IMR-90 (cell line): ENCODE measurements around the gene ACTR1A. TPM values are rescaled to one million over a fixed set of nuclear protein-coding genes. Genes with fewer than 3 reads are reported as not detected.

Experiments used
- ATAC-seq: fragments of 200-7000 bp; cut with Tn5 transposase; 2 replicates; pipeline ENCODE4 v1.9.1; 2020; ENCODE audit warnings: low read depth, mild to moderate bottlenecking, moderate library complexity
- BruUV-seq: library from RNA; stranded (reverse); fragments of 400-500 nt; replicated peaks from 2 replicates; lab custom pipeline; 2021; lab: Mats Ljungman, UMichigan
- CTCF ChIA-PET: fragments of 300-600 bp; formaldehyde crosslinking; extraction: SDS; loops from one replicate; lab custom pipeline; 2021; ENCODE audit warnings: antibody characterized with exemption; lab: Yijun Ruan, JAX
- POLR2A ChIA-PET: fragments of 300-600 bp; sonication (Branson Sonifier 250); formaldehyde crosslinking; loops from one replicate; lab custom pipeline; 2022; ENCODE audit warnings: antibody characterized with exemption; ENCODE audit not compliant: unreplicated experiment; lab: Charles Lee
- DNase-seq: peaks from one replicate; pipeline ENCODE4 v3.0.0; 2013
- H2AFZ ChIP-seq: replicated peaks from 2 replicates; pipeline ENCODE3; 2013; ENCODE audit warnings: low read length, mild to moderate bottlenecking; ENCODE audit not compliant: poor library complexity
- H2AK5ac ChIP-seq: 2 replicates; pipeline ENCODE4 v1.6.1; 2013; ENCODE audit warnings: low read depth, low read length, inconsistent platforms
- H2AK9ac ChIP-seq: replicated peaks from 2 replicates; pipeline ENCODE3; 2013; ENCODE audit warnings: mild to moderate bottlenecking, low read depth, low read length, moderate library complexity; ENCODE audit not compliant: poor library complexity
- H2BK120ac ChIP-seq: 2 replicates; pipeline ENCODE4 v1.6.1; 2013; ENCODE audit warnings: low read depth, low read length, inconsistent platforms
- H2BK15ac ChIP-seq: 3 replicates; pipeline ENCODE4 v1.6.1; 2013; ENCODE audit warnings: low read depth, low read length, inconsistent platforms
- H2BK20ac ChIP-seq: 2 replicates; pipeline ENCODE4 v1.6.1; 2013; ENCODE audit warnings: low read depth, mild to moderate bottlenecking, inconsistent platforms, low read length, moderate library complexity
- H2BK5ac ChIP-seq: 2 replicates; pipeline ENCODE4 v1.6.1; 2013; ENCODE audit warnings: mild to moderate bottlenecking, low read depth, low read length, inconsistent platforms; ENCODE audit not compliant: poor library complexity, severe bottlenecking
- H3K14ac ChIP-seq: replicated peaks from 2 replicates; pipeline ENCODE4 v1.6.1; 2013; ENCODE audit warnings: low read depth, low read length, inconsistent platforms
- H3K18ac ChIP-seq: 2 replicates; pipeline ENCODE4 v1.6.1; 2013; ENCODE audit warnings: low read depth, low read length, control low read depth
- H3K23ac ChIP-seq: 2 replicates; pipeline ENCODE4 v1.6.1; 2013; ENCODE audit warnings: low read depth, low read length, inconsistent platforms
- H3K27ac ChIP-seq: 2 replicates; pipeline ENCODE4 v1.5.1; 2013; ENCODE audit warnings: mild to moderate bottlenecking, control low read depth, low read length; ENCODE audit not compliant: insufficient read depth
- H3K27me3 ChIP-seq: 2 replicates; pipeline ENCODE4 v1.6.1; 2013; ENCODE audit warnings: low read length; ENCODE audit not compliant: control insufficient read depth, insufficient read depth
- H3K36me3 ChIP-seq: 2 replicates; pipeline ENCODE4 v1.6.1; 2013; ENCODE audit warnings: low read length, mixed read lengths; ENCODE audit not compliant: control insufficient read depth, insufficient read depth
- H3K4ac ChIP-seq: 2 replicates; pipeline ENCODE4 v1.6.1; 2013; ENCODE audit warnings: low read depth, low read length, inconsistent platforms
- H3K4me1 ChIP-seq: 2 replicates; pipeline ENCODE4 v1.6.1; 2013; ENCODE audit warnings: low read length, mixed read lengths; ENCODE audit not compliant: control insufficient read depth, insufficient read depth
- H3K4me2 ChIP-seq: 2 replicates; pipeline ENCODE4 v1.6.1; 2013; ENCODE audit warnings: low read depth, mild to moderate bottlenecking, control low read depth, low read length, moderate library complexity
- H3K4me3 ChIP-seq: 2 replicates; pipeline ENCODE4 v1.5.1; 2013; ENCODE audit warnings: low read depth, mild to moderate bottlenecking, control low read depth, low read length, moderate library complexity; ENCODE audit not compliant: insufficient read depth
- H3K56ac ChIP-seq: 2 replicates; pipeline ENCODE4 v1.6.1; 2013; ENCODE audit warnings: low read length, inconsistent platforms; ENCODE audit not compliant: insufficient read depth; ENCODE audit errors: extremely low read depth
- H3K79me1 ChIP-seq, 2 experiments: 2 replicates each; pipeline ENCODE4 v1.6.1; 2013; ENCODE audit warnings: low read length in 2 of 2, inconsistent platforms in 1 of 2, low read depth in 1 of 2
- H3K9ac ChIP-seq: 2 replicates; pipeline ENCODE4 v1.6.1; 2013; ENCODE audit warnings: low read depth, low read length, control low read depth
- H3K9me1 ChIP-seq: 2 replicates; pipeline ENCODE4 v1.6.1; 2013; ENCODE audit warnings: low read length, inconsistent platforms; ENCODE audit not compliant: insufficient read depth
- H3K9me3 ChIP-seq: 2 replicates; pipeline ENCODE4 v1.6.1; 2013; ENCODE audit warnings: low read length; ENCODE audit not compliant: control insufficient read depth, insufficient read depth
- H4K20me1 ChIP-seq: 2 replicates; pipeline ENCODE4 v1.6.1; 2013; ENCODE audit warnings: low read length, inconsistent platforms; ENCODE audit not compliant: insufficient read depth
- H4K5ac ChIP-seq: 2 replicates; pipeline ENCODE4 v1.6.1; 2013; ENCODE audit warnings: mild to moderate bottlenecking, low read depth, low read length, control low read depth
- H4K8ac ChIP-seq, 2 experiments: 2 replicates each; pipeline ENCODE4 v1.6.1; 2013; ENCODE audit warnings: low read depth in 2 of 2, low read length in 2 of 2, control low read depth in 1 of 2, inconsistent platforms in 1 of 2
- H4K91ac ChIP-seq: 2 replicates; pipeline ENCODE4 v1.6.1; 2013; ENCODE audit warnings: low read depth, low read length, inconsistent platforms; ENCODE audit not compliant: insufficient read depth
- CHD1 ChIP-seq: IDR thresholded peaks from 2 replicates; pipeline ENCODE4 v1.6.1; 2012; ENCODE audit warnings: low read depth, low read length, improper control_type of control experiment
- FOS ChIP-seq: fragments of 150-350 bp; IDR thresholded peaks from 2 replicates; pipeline ENCODE4 v1.6.1; 2016; ENCODE audit warnings: low read depth, low read length
- MAFK ChIP-seq: IDR thresholded peaks from 2 replicates; pipeline ENCODE4 v1.6.1; 2012; ENCODE audit warnings: low read depth, low read length, improper control_type of control experiment
- MAZ ChIP-seq: IDR thresholded peaks from 2 replicates; pipeline ENCODE4 v1.6.1; 2012; ENCODE audit warnings: low read depth, mild to moderate bottlenecking, low read length, improper control_type of control experiment, moderate library complexity, borderline replicate concordance
- NFE2L2 ChIP-seq: fragments of 150-350 bp; IDR thresholded peaks from 2 replicates; pipeline ENCODE4 v1.6.1; 2016; ENCODE audit warnings: low read depth, mild to moderate bottlenecking, low read length
- POLR2A ChIP-seq: IDR thresholded peaks from 2 replicates; pipeline ENCODE4 v1.6.1; 2012; ENCODE audit warnings: mild to moderate bottlenecking, low read depth, low read length
- RAD21 ChIP-seq: IDR thresholded peaks from 2 replicates; pipeline ENCODE4 v1.6.1; 2012; ENCODE audit warnings: low read length, improper control_type of control experiment
- RCOR1 ChIP-seq: IDR thresholded peaks from 2 replicates; pipeline ENCODE4 v1.6.1; 2012; ENCODE audit warnings: mild to moderate bottlenecking, low read length, improper control_type of control experiment; ENCODE audit not compliant: insufficient replicate concordance
- RFX5 ChIP-seq: IDR thresholded peaks from 2 replicates; pipeline ENCODE4 v1.8.0; 2012; ENCODE audit warnings: low read depth, mild to moderate bottlenecking, low read length, moderate library complexity
- SMC3 ChIP-seq: fragments of 150-350 bp; IDR thresholded peaks from 2 replicates; pipeline ENCODE4 v1.6.1; 2016; ENCODE audit warnings: low read depth, mild to moderate bottlenecking, antibody characterized with exemption, low read length, moderate library complexity
- WGBS, 2 experiments: methylation state at CpG; one replicate each; pipeline versions ENCODE4 v1.1.5 to v1.1.7; 2013; ENCODE audit warnings: missing lambda C conversion rate in 2 of 2; ENCODE audit not compliant: insufficient read length in 1 of 2; ENCODE audit errors: extremely low coverage in 2 of 2; 5-methylcytosine and 5-hydroxymethylcytosine counted together
- dilution Hi-C: fragments of 300-500 bp; cut with HindIII; formaldehyde crosslinking; loops from one replicate; pipeline ENCODE4 v1.14.3; 2018; ENCODE audit warnings: low sequenced_read_pairs; ENCODE audit not compliant: unreplicated experiment
- in situ Hi-C: fragments of 300-500 bp; cut with MboI; formaldehyde crosslinking; loops from 3 replicates; pipeline ENCODE4 v1.14.3; 2019; ENCODE audit warnings: low sequenced_read_pairs, inconsistent platforms, mixed read lengths
- intact Hi-C: fragments of 100-400 bp; cut with micrococcal nuclease; formaldehyde crosslinking; loops from 2 replicates; pipeline ENCODE4 v1.10.0; 2022
- polyA plus RNA-seq, 3 experiments: library from polyadenylated mRNA; depleted of rRNA; stranded (reverse); fragments of >200 nt; gene quantifications; 2 replicates each; pipeline ENCODE4 v1.2.3, GENCODE V29; 2012; ENCODE audit warnings: low replicate concordance in 1 of 3
- total RNA-seq: library from RNA; depleted of rRNA; stranded (reverse); fragments of >200 nt; gene quantifications from 2 replicates; pipeline ENCODE4 v1.2.3, GENCODE V29; 2012
- TF ChIP-seq, protein P1 (sequence below): conservative IDR thresholded peaks from 2 replicates; pipeline ENCODE4 v1.5.1; 2012; ENCODE audit warnings: mild to moderate bottlenecking, low read depth, low read length, improper control_type of control experiment

ACTR1A gene
- total and polyA plus RNA-seq, 2 of the 4 experiments (the other 2 are of a cell fraction) = 142 to 157 TPM

DNA sequence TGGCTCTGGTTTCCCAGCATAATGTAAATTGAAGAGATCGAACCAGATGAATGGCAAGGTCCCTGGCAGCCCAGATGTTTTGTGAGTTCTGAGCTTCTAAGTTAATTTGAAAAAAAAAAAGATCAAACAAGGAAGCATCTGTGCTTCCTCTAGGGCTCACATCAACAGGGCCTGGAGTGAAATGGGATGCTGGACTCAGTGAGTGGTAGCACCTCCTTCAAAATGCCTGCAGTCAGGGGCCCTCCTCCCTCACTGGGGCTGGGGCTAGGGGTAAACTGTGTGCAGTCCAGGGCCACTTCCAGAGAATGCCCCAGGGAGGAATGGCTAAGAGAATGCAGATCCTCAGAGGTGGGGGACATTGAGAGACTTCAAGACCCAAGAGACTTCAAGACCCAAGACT, 64.1 kb downstream of the ACTR1A start:
- Histone ChIP-seq H3K23ac (no peak overlapping the region), H3K9me1 (peaks cover 5% of the 10 kb centered on the region; the same call in 1 of the 2 replicates), H3K14ac (no peak overlapping the region), H3K27ac (no peak overlapping the region), H4K8ac (no peak overlapping the region), H2BK5ac (no peak overlapping the region), H3K4me1 (peaks cover 10% of the 10 kb centered on the region), H3K79me1 (no peaks in the 10 kb centered on the region), H4K20me1 (no peaks in the 10 kb centered on the region), H3K9ac (no peak overlapping the region), H2BK20ac (no peak overlapping the region), H2AK9ac (no peak overlapping the region), H2BK120ac (no peak overlapping the region), H3K9me3 (no peaks in the 10 kb centered on the region), H3K4ac (no peak overlapping the region), H4K5ac (no peak overlapping the region), H3K27me3 (peaks cover 5% of the 10 kb centered on the region), H3K18ac (no peak overlapping the region), H2BK15ac (no peak overlapping the region), H2AFZ (no peak overlapping the region), H3K4me2 (no peak overlapping the region), H3K56ac (no peak overlapping the region), H4K91ac (no peak overlapping the region), H3K4me3 (no peak overlapping the region), H2AK5ac (no peak overlapping the region), H3K36me3 (no peaks in the 10 kb centered on the region)
- BruUV-seq = no TSS peak
- no peak for ATAC-seq
- CTCF ChIA-PET = no interaction called here
- intact Hi-C loops (no loop called here), in situ Hi-C loops (no loop called here), dilution Hi-C loops (no loop called here)
- no peak for DNase-seq
- POLR2A ChIA-PET = no interaction called here
- TF ChIP-seq NFE2L2 (no peak), SMC3 (no peak), RAD21 (no peak), POLR2A (no peak), RFX5 (no peak), CHD1 (no peak), RCOR1 (no peak), FOS (no peak), MAZ (no peak), MAFK (no peak)
- TF ChIP-seq, protein P1, sequence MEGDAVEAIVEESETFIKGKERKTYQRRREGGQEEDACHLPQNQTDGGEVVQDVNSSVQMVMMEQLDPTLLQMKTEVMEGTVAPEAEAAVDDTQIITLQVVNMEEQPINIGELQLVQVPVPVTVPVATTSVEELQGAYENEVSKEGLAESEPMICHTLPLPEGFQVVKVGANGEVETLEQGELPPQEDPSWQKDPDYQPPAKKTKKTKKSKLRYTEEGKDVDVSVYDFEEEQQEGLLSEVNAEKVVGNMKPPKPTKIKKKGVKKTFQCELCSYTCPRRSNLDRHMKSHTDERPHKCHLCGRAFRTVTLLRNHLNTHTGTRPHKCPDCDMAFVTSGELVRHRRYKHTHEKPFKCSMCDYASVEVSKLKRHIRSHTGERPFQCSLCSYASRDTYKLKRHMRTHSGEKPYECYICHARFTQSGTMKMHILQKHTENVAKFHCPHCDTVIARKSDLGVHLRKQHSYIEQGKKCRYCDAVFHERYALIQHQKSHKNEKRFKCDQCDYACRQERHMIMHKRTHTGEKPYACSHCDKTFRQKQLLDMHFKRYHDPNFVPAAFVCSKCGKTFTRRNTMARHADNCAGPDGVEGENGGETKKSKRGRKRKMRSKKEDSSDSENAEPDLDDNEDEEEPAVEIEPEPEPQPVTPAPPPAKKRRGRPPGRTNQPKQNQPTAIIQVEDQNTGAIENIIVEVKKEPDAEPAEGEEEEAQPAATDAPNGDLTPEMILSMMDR = no peak
- WGBS, 2 experiments = no CpG with 5 or more reads among the region's 1 CpG
